Endodermal cell (in vitro differentiated cells): ENCODE data around the gene LAYN. TPM values are rescaled to one million over a fixed set of nuclear protein-coding genes. Genes with fewer than 3 reads are reported as not detected.

Source experiments
- DNase-seq: peaks from one replicate; pipeline ENCODE4 v3.0.0-alpha.2; 2017
- H3K27ac ChIP-seq: 2 replicates; pipeline ENCODE4 v1.5.1; 2013; ENCODE audit warnings: mild to moderate bottlenecking, low read depth, low read length, moderate library complexity
- H3K27me3 ChIP-seq: 2 replicates; pipeline ENCODE4 v1.6.1; 2013; ENCODE audit warnings: mild to moderate bottlenecking, low read length, moderate library complexity; ENCODE audit not compliant: insufficient read depth, control insufficient read depth, poor library complexity, severe bottlenecking
- H3K36me3 ChIP-seq: 2 replicates; pipeline ENCODE4 v1.7.0; 2013; ENCODE audit warnings: mild to moderate bottlenecking, low read length, moderate library complexity; ENCODE audit not compliant: control insufficient read depth, insufficient read depth
- H3K4me1 ChIP-seq: one replicate; pipeline ENCODE4 v1.7.0; 2013; ENCODE audit warnings: low read length; ENCODE audit not compliant: control insufficient read depth, insufficient read depth
- H3K4me3 ChIP-seq: 2 replicates; pipeline ENCODE4 v1.5.1; 2013; ENCODE audit warnings: mild to moderate bottlenecking, low read length, moderate library complexity
- H3K9ac ChIP-seq: 2 replicates; pipeline ENCODE4 v1.6.1; 2013; ENCODE audit warnings: mild to moderate bottlenecking, low read length, moderate library complexity; ENCODE audit not compliant: poor library complexity, severe bottlenecking; ENCODE audit errors: extremely low read depth
- H3K9me3 ChIP-seq: 2 replicates; pipeline ENCODE4 v1.6.1; 2013; ENCODE audit warnings: mild to moderate bottlenecking, low read length, moderate library complexity; ENCODE audit not compliant: control insufficient read depth
- H3K27ac Mint-ChIP-seq: 2 replicates; pipeline ENCODE4 v1.8.0; 2020; ENCODE audit warnings: mixed read lengths
- H3K27me3 Mint-ChIP-seq: 2 replicates; pipeline ENCODE4 v1.8.0; 2021; ENCODE audit warnings: mild to moderate bottlenecking, mixed read lengths; ENCODE audit not compliant: insufficient read depth
- H3K36me3 Mint-ChIP-seq: 2 replicates; pipeline ENCODE4 v1.8.0; 2020; ENCODE audit warnings: low read depth, mixed read lengths
- H3K4me1 Mint-ChIP-seq: 2 replicates; pipeline ENCODE4 v1.8.0; 2020; ENCODE audit warnings: mixed read lengths
- H3K4me3 Mint-ChIP-seq: 2 replicates; pipeline ENCODE4 v1.8.0; 2020; ENCODE audit warnings: mild to moderate bottlenecking, moderate library complexity, mixed read lengths
- H3K9me3 Mint-ChIP-seq: 2 replicates; pipeline ENCODE4 v1.8.0; 2020; ENCODE audit warnings: mild to moderate bottlenecking, mixed read lengths
- CTCF ChIP-seq: fragments of 200-600 bp; sonication (generic); conservative IDR thresholded peaks from 2 replicates; pipeline ENCODE4 v1.5.0; 2021; ENCODE audit warnings: antibody characterized with exemption, mild to moderate bottlenecking
- WGBS, 2 experiments: methylation state at CpG; one replicate each; pipeline versions ENCODE4 v1.1.5 to v1.1.7; 2013; ENCODE audit warnings: missing lambda C conversion rate in 2 of 2, mixed read lengths in 1 of 2; ENCODE audit not compliant: insufficient coverage in 1 of 2, insufficient read length in 1 of 2; 5-methylcytosine and 5-hydroxymethylcytosine counted together
- total RNA-seq, 2 donors: library from RNA; stranded (reverse); fragmentation: NEBNext Ultra II Directional in 1 of 2; extraction: Animal tissue kit (Norgen Biotek cat#: 25700) in 1 of 2; gene quantifications; 2 replicates in 1 of 2; 3 replicates in 1 of 2; pipeline ENCODE4 v1.2.1, GENCODE V29; 2021

Gene LAYN
- total RNA-seq, 2 donors from 2014 or later, result 1.1 to 1.5 TPM

DNA sequence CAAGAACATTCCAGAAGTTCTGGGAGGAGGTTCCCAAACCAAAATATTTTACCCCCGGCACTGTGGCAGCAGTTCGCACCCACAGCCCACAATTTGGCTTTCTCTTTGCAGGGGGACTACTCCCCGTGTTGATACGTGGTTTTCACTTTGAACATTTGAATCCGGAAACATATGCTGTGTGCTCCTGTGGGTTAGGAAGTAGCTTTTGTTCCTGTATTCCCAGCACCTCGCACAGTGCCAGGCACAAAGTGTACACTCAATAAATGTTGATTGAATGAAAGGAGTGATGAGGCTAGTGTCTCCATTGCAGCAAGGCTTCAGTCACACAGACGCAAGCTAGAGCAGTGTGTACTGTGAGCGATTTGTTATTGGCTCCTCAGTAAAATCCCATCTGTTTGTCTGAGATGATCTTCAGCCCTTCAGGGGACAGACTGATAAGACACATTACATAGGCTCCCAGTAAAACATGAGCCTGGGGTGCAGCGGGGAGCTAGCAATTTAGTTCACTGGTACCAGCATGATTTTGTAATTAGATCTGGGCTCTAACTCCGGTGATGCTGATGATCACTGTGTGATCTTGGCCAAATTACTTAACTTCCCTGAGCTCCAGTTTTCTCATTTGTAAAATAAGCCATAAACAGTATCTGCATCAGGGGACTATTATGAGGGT lies 2.2 kb downstream of the LAYN start:
- Mint-ChIP-seq H3K4me1 (peaks cover 18% of the 10 kb centered on the region), H3K9me3 (no peaks in the 10 kb centered on the region), H3K36me3 (no peaks in the 10 kb centered on the region), H3K27me3 (peaks cover 86% of the 10 kb centered on the region), H3K4me3 (no peak overlapping the region), H3K27ac (no peak overlapping the region)
- Histone ChIP-seq H3K36me3 (no peaks in the 10 kb centered on the region), H3K9me3 (peaks cover 6% of the 10 kb centered on the region), H3K27ac (no peak overlapping the region), H3K4me3 (no peak overlapping the region), H3K4me1 (no peaks in the 10 kb centered on the region), H3K9ac (no peak overlapping the region), H3K27me3 (peaks cover 88% of the 10 kb centered on the region)
- 87 to 93% methylated on average over 8 to 10 of the region's 10 CpGs for WGBS, 2 experiments
- TF ChIP-seq CTCF, result no peak
- DNase-seq, result no peak

DNA sequence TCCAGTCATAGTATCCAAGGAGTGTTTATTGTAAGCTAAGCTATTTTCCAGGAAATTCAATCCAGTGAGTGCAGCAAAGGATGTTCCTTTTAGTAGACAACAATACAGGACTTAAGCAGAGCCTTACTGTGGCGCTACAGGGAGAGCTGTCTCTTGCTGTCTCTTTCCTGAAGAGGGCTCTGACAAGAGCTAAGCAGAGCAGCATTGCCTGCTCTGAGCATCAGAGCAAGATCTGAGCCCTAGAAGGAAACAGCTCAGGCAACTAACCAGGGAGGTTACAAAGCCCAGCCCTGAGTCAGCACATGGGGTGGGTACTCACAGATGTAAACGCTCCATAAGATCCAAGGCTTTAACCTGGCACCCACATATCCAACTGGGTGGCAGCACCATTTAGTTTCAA lies 8.0 kb downstream of the LAYN start:
- peaks cover 42% of the 10 kb centered on the region for H3K27me3 ChIP-seq
- no peak overlapping the region for H3K4me3 ChIP-seq
- 80 to 88% methylated on average over 1 to 2 of the region's 2 CpGs for WGBS, 2 experiments
- H3K36me3 Mint-ChIP-seq, result no peaks in the 10 kb centered on the region
- H3K27ac Mint-ChIP-seq, result no peak overlapping the region
- H3K27me3 Mint-ChIP-seq, result peaks cover 44% of the 10 kb centered on the region
- H3K4me3 Mint-ChIP-seq, result no peak overlapping the region
- H3K27ac ChIP-seq, result no peak overlapping the region
- no peaks in the 10 kb centered on the region for H3K9me3 Mint-ChIP-seq
- H3K9ac ChIP-seq, result no peak overlapping the region
- no peaks in the 10 kb centered on the region for H3K4me1 ChIP-seq
- no peak for TF ChIP-seq CTCF
- no peaks in the 10 kb centered on the region for H3K36me3 ChIP-seq
- peaks cover 3% of the 10 kb centered on the region for H3K4me1 Mint-ChIP-seq
- H3K9me3 ChIP-seq, result no peaks in the 10 kb centered on the region
- DNase-seq, result no peak

- peaks cover 36% of the 10 kb centered on the region for H3K27me3 Mint-ChIP-seq
- TF ChIP-seq CTCF, result no peak
- Histone ChIP-seq H3K27me3 (peaks cover 34% of the 10 kb centered on the region), H3K4me1 (no peaks in the 10 kb centered on the region), H3K36me3 (no peaks in the 10 kb centered on the region), H3K9ac (no peak overlapping the region), H3K9me3 (no peaks in the 10 kb centered on the region), H3K27ac (no peak overlapping the region), H3K4me3 (no peak overlapping the region)
- H3K27ac Mint-ChIP-seq, result no peak overlapping the region
- no peaks in the 10 kb centered on the region for H3K36me3 Mint-ChIP-seq
- no peak for DNase-seq
- WGBS, 2 experiments, result 77 to 92% methylated on average over 5 to 11 of the region's 11 CpGs
- no peaks in the 10 kb centered on the region for H3K9me3 Mint-ChIP-seq
- H3K4me1 Mint-ChIP-seq, result peaks cover 3% of the 10 kb centered on the region
- no peak overlapping the region for H3K4me3 Mint-ChIP-seq
Measured at GRCh38 chr11:111549196-111549868, 8.8 kb downstream of the LAYN start.
